Endodermal cell (in vitro differentiated cells): ENCODE measurements around the gene PDX1. TPM values are rescaled to one million over a fixed set of nuclear protein-coding genes. Genes with fewer than 3 reads are reported as not detected.

Experiments used
- DNase-seq: peaks from one replicate; pipeline ENCODE4 v3.0.0-alpha.2; 2017
- H3K27ac ChIP-seq: 2 replicates; pipeline ENCODE4 v1.5.1; 2013; ENCODE audit warnings: mild to moderate bottlenecking, low read depth, low read length, moderate library complexity
- H3K27me3 ChIP-seq: 2 replicates; pipeline ENCODE4 v1.6.1; 2013; ENCODE audit warnings: mild to moderate bottlenecking, low read length, moderate library complexity; ENCODE audit not compliant: insufficient read depth, control insufficient read depth, poor library complexity, severe bottlenecking
- H3K36me3 ChIP-seq: 2 replicates; pipeline ENCODE4 v1.7.0; 2013; ENCODE audit warnings: mild to moderate bottlenecking, low read length, moderate library complexity; ENCODE audit not compliant: control insufficient read depth, insufficient read depth
- H3K4me1 ChIP-seq: one replicate; pipeline ENCODE4 v1.7.0; 2013; ENCODE audit warnings: low read length; ENCODE audit not compliant: control insufficient read depth, insufficient read depth
- H3K4me3 ChIP-seq: 2 replicates; pipeline ENCODE4 v1.5.1; 2013; ENCODE audit warnings: mild to moderate bottlenecking, low read length, moderate library complexity
- H3K9ac ChIP-seq: 2 replicates; pipeline ENCODE4 v1.6.1; 2013; ENCODE audit warnings: mild to moderate bottlenecking, low read length, moderate library complexity; ENCODE audit not compliant: poor library complexity, severe bottlenecking; ENCODE audit errors: extremely low read depth
- H3K9me3 ChIP-seq: 2 replicates; pipeline ENCODE4 v1.6.1; 2013; ENCODE audit warnings: mild to moderate bottlenecking, low read length, moderate library complexity; ENCODE audit not compliant: control insufficient read depth
- H3K27ac Mint-ChIP-seq: 2 replicates; pipeline ENCODE4 v1.8.0; 2020; ENCODE audit warnings: mixed read lengths
- H3K27me3 Mint-ChIP-seq: 2 replicates; pipeline ENCODE4 v1.8.0; 2021; ENCODE audit warnings: mild to moderate bottlenecking, mixed read lengths; ENCODE audit not compliant: insufficient read depth
- H3K36me3 Mint-ChIP-seq: 2 replicates; pipeline ENCODE4 v1.8.0; 2020; ENCODE audit warnings: low read depth, mixed read lengths
- H3K4me1 Mint-ChIP-seq: 2 replicates; pipeline ENCODE4 v1.8.0; 2020; ENCODE audit warnings: mixed read lengths
- H3K4me3 Mint-ChIP-seq: 2 replicates; pipeline ENCODE4 v1.8.0; 2020; ENCODE audit warnings: mild to moderate bottlenecking, moderate library complexity, mixed read lengths
- H3K9me3 Mint-ChIP-seq: 2 replicates; pipeline ENCODE4 v1.8.0; 2020; ENCODE audit warnings: mild to moderate bottlenecking, mixed read lengths
- WGBS, 2 experiments: methylation state at CpG; one replicate each; pipeline versions ENCODE4 v1.1.5 to v1.1.7; 2013; ENCODE audit warnings: missing lambda C conversion rate in 2 of 2, mixed read lengths in 1 of 2; ENCODE audit not compliant: insufficient coverage in 1 of 2, insufficient read length in 1 of 2; 5-methylcytosine and 5-hydroxymethylcytosine counted together
- total RNA-seq, 2 donors: library from RNA; stranded (reverse); fragmentation: NEBNext Ultra II Directional in 1 of 2; extraction: Animal tissue kit (Norgen Biotek cat#: 25700) in 1 of 2; gene quantifications; 2 replicates in 1 of 2; 3 replicates in 1 of 2; pipeline ENCODE4 v1.2.1, GENCODE V29; 2021
- TF ChIP-seq, protein P1 (sequence below): fragments of 200-600 bp; sonication (generic); conservative IDR thresholded peaks from 2 replicates; pipeline ENCODE4 v1.5.0; 2021; ENCODE audit warnings: antibody characterized with exemption, mild to moderate bottlenecking

The PDX1 gene
- total RNA-seq, 2 donors from 2014 or later, result not detected

DNA sequence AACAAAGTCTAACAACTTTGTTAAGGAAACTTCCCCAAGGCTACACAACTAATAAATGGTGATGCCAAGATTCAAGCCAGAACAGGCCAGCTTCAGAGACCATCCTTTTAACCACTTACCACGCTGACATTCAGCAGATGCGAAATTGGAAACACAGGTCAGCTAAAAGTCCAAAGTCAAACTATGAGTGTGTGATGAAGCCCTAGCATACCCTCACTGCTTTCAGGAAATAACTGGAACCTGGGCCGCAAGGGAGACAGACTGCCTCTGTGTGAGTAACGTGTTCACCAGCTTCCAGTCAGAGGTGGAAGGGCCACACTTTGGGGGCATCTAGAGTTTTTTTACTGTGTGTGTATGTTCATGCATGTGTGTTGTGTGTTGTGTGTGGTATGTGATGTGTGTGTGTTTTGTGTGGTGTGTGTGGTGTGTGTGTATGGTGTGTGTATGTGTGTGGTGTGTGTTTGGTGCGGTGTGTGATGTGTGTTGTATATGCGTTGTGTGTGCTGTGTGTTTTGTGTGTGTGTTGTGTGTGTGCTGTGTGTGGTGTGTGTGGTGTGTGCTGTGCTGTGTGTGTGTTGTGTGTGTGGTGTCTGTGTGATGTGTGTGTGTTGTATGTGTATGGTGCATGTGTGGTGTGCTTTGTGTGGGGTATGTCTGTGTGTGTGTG lies 12.5 kb upstream of the PDX1 start:
- H3K27me3 ChIP-seq, result peaks cover 94% of the 10 kb centered on the region
- H3K9me3 ChIP-seq, result no peaks in the 10 kb centered on the region
- H3K9ac ChIP-seq, result no peak overlapping the region
- H3K36me3 ChIP-seq, result no peaks in the 10 kb centered on the region
- TF ChIP-seq, protein P1, sequence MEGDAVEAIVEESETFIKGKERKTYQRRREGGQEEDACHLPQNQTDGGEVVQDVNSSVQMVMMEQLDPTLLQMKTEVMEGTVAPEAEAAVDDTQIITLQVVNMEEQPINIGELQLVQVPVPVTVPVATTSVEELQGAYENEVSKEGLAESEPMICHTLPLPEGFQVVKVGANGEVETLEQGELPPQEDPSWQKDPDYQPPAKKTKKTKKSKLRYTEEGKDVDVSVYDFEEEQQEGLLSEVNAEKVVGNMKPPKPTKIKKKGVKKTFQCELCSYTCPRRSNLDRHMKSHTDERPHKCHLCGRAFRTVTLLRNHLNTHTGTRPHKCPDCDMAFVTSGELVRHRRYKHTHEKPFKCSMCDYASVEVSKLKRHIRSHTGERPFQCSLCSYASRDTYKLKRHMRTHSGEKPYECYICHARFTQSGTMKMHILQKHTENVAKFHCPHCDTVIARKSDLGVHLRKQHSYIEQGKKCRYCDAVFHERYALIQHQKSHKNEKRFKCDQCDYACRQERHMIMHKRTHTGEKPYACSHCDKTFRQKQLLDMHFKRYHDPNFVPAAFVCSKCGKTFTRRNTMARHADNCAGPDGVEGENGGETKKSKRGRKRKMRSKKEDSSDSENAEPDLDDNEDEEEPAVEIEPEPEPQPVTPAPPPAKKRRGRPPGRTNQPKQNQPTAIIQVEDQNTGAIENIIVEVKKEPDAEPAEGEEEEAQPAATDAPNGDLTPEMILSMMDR, result no peak
- no peak overlapping the region for H3K27ac Mint-ChIP-seq
- DNase-seq, result no peak
- H3K4me1 ChIP-seq, result no peaks in the 10 kb centered on the region
- 96 to 97% methylated on average over 4 to 6 of the region's 6 CpGs for WGBS, 2 experiments
- peaks cover 93% of the 10 kb centered on the region for H3K27me3 Mint-ChIP-seq
- no peak overlapping the region for H3K4me3 Mint-ChIP-seq
- H3K36me3 Mint-ChIP-seq, result no peaks in the 10 kb centered on the region
- no peaks in the 10 kb centered on the region for H3K9me3 Mint-ChIP-seq
- H3K4me1 Mint-ChIP-seq, result peaks cover 19% of the 10 kb centered on the region
- no peak overlapping the region for H3K4me3 ChIP-seq
- no peak overlapping the region for H3K27ac ChIP-seq

DNA sequence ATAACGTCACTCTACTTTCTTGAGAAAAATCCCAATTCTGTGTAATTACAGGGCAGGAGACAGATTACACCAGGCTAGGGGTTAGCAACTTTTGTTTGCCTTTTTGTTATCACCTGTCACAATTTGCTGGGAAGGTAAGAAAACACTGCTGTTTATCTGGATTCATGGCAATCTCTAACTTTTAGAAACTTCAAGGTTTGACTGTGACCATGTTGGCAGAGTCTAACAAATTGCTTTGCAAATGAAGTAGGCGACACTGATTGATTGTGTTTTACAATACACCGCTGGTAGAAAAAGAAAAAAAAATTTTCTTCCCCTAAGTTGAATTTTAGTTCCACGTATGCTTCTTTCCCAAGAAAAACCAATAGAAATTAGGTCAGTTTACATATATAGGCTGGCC lies 10.4 kb upstream of the PDX1 start:
- Histone ChIP-seq H3K9me3 (no peaks in the 10 kb centered on the region), H3K27me3 (peaks cover 94% of the 10 kb centered on the region), H3K4me1 (no peaks in the 10 kb centered on the region), H3K9ac (no peak overlapping the region), H3K36me3 (no peaks in the 10 kb centered on the region), H3K27ac (no peak overlapping the region), H3K4me3 (no peak overlapping the region)
- no peak for DNase-seq
- WGBS, 2 experiments, result 66 to 75% methylated on average over 3 to 4 of the region's 4 CpGs
- peaks cover 19% of the 10 kb centered on the region for H3K4me1 Mint-ChIP-seq
- H3K27ac Mint-ChIP-seq, result no peak overlapping the region
- H3K4me3 Mint-ChIP-seq, result no peak overlapping the region
- H3K36me3 Mint-ChIP-seq, result no peaks in the 10 kb centered on the region
- TF ChIP-seq, protein P1, result no peak
- no peaks in the 10 kb centered on the region for H3K9me3 Mint-ChIP-seq
- H3K27me3 Mint-ChIP-seq, result peaks cover 93% of the 10 kb centered on the region

DNA sequence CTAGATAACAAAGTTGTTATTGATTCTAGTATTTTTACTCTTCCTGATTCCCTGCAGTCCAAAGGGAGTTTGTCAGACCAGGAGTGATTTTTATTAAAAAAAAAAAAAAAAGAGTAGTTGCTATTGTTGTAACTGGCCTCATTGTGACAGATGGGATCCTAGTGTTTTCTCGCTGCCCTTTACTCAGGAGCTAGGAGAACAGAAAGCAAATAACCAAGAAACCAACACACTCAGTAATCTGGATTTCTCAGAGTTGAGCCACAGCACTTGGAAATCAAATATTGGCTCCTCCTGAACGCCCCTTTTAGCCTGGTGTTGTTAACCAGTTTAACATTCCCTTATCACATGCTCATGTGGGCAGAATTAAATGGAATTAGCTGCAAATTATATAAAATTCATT lies 8.3 kb upstream of the PDX1 start:
- Mint-ChIP-seq H3K9me3 (peaks cover 3% of the 10 kb centered on the region), H3K4me3 (no peak overlapping the region), H3K27me3 (peaks cover 93% of the 10 kb centered on the region), H3K27ac (no peak overlapping the region), H3K36me3 (no peaks in the 10 kb centered on the region), H3K4me1 (peaks cover 25% of the 10 kb centered on the region)
- H3K36me3 ChIP-seq, result no peaks in the 10 kb centered on the region
- no peak overlapping the region for H3K9ac ChIP-seq
- no peaks in the 10 kb centered on the region for H3K9me3 ChIP-seq
- no peak overlapping the region for H3K4me3 ChIP-seq
- TF ChIP-seq, protein P1, result no peak
- H3K27me3 ChIP-seq, result peaks cover 94% of the 10 kb centered on the region
- H3K4me1 ChIP-seq, result no peaks in the 10 kb centered on the region
- no peak overlapping the region for H3K27ac ChIP-seq
- DNase-seq, result no peak
- 60% methylated on average over 2 of the region's 2 CpGs; no CpG with 5 or more reads in 1 of the 2 experiments for WGBS, 2 experiments
